K562 (cell line): ENCODE data around the gene ACKR1. TPM values are rescaled to one million over a fixed set of nuclear protein-coding genes. Genes with fewer than 3 reads are reported as not detected.

Experiments used
- ATAC-seq: fragments of 200-7000 bp; cut with Tn5 transposase; 3 replicates; pipeline ENCODE4 v1.9.1; 2020; ENCODE audit warnings: moderate library complexity
- BruUV-seq: library from RNA; stranded (reverse); fragments of 400-500 nt; replicated peaks from 2 replicates; lab custom pipeline; 2021; lab: Mats Ljungman, UMichigan
- CTCF ChIA-PET: fragments of 300-600 bp; formaldehyde crosslinking; extraction: SDS; loops from one replicate; lab custom pipeline; 2021; ENCODE audit warnings: low intra/inter-chr PET ratio; lab: Yijun Ruan, JAX
- POLR2A ChIA-PET: fragments of 300-600, 350-650 bp; sonication (Branson Sonifier 250); formaldehyde crosslinking; extraction: SDS; loops from one replicate; lab custom pipeline; 2021; ENCODE audit warnings: antibody characterized with exemption, inconsistent platforms; lab: Yijun Ruan, JAX
- DNase-seq, 4 experiments: peaks; one replicate each; pipeline versions ENCODE4 v3.0.0 to v3.0.0-alpha.2; 2011 to 2018; ENCODE audit warnings: low spot score in 3 of 4, mixed read lengths in 3 of 4; ENCODE audit errors: extremely low read depth in 1 of 4
- FAIRE-seq: peaks from 2 replicates; lab custom pipeline; 2011; peaks lifted over from hg19 to GRCh38; lab: Jason Lieb, UNC
- H2AFZ ChIP-seq: 2 replicates; pipeline ENCODE4 v1.6.0; 2011; ENCODE audit warnings: low read depth, low read length, control low read depth, inconsistent platforms
- H3K27ac ChIP-seq: fragments of 200-600 bp; 3 replicates; pipeline ENCODE4 v1.8.0; 2011; ENCODE audit warnings: low read depth, mild to moderate bottlenecking, control low read depth, inconsistent platforms, low read length, moderate library complexity, mixed read lengths; ENCODE audit errors: extremely low read depth
- H3K27me3 ChIP-seq, 2 experiments: fragments of 300-600 bp in 1 of 2; 2 replicates in 1 of 2; 3 replicates in 1 of 2; pipeline versions ENCODE4 v1.6.0 to v1.8.0; 2011; ENCODE audit warnings: inconsistent platforms in 2 of 2, low read length in 2 of 2, mild to moderate bottlenecking in 1 of 2, mixed read lengths in 1 of 2, moderate library complexity in 1 of 2; ENCODE audit not compliant: control insufficient read depth in 2 of 2, insufficient read depth in 2 of 2
- H3K36me3 ChIP-seq: fragments of 300-600 bp; 3 replicates; pipeline ENCODE4 v1.8.0; 2011; ENCODE audit warnings: mild to moderate bottlenecking, low read length, inconsistent platforms; ENCODE audit not compliant: control insufficient read depth, insufficient read depth
- H3K4me1 ChIP-seq, 2 experiments: fragments of 200-600 bp in 1 of 2; replicated peaks in 1 of 2; 2 replicates in 1 of 2; 3 replicates in 1 of 2; pipeline versions ENCODE4 v1.5.1 to v1.8.0; 2011; ENCODE audit warnings: inconsistent platforms in 2 of 2, low read length in 2 of 2, mild to moderate bottlenecking in 1 of 2, mixed read lengths in 1 of 2, moderate library complexity in 1 of 2; ENCODE audit not compliant: control insufficient read depth in 2 of 2, insufficient read depth in 2 of 2
- H3K4me2 ChIP-seq: 2 replicates; pipeline ENCODE4 v1.6.1; 2011; ENCODE audit warnings: low read length, control low read depth, inconsistent platforms, mixed read lengths; ENCODE audit not compliant: insufficient read depth
- H3K4me3 ChIP-seq: fragments of 200-600 bp; sonication (generic), shearing (Covaris generic); 2 replicates; pipeline ENCODE4 v1.5.1; 2016; ENCODE audit warnings: control low read depth, inconsistent platforms
- H3K79me2 ChIP-seq: fragments of 200-600 bp; 3 replicates; pipeline ENCODE4 v1.8.0; 2011; ENCODE audit warnings: low read length, inconsistent platforms; ENCODE audit not compliant: control insufficient read depth, insufficient read depth
- H3K9ac ChIP-seq, 2 experiments: 2 replicates each; pipeline versions ENCODE4 v1.6.0 to v1.6.1; 2011; ENCODE audit warnings: low read depth in 2 of 2, low read length in 2 of 2, control low read depth in 1 of 2, inconsistent platforms in 1 of 2, mild to moderate bottlenecking in 1 of 2, mixed read lengths in 1 of 2; ENCODE audit not compliant: insufficient read depth in 1 of 2
- H3K9me1 ChIP-seq: one replicate; pipeline ENCODE4 v1.6.0; 2011; ENCODE audit warnings: inconsistent platforms, mild to moderate bottlenecking, low read length, moderate library complexity; ENCODE audit not compliant: control insufficient read depth, insufficient read depth
- H3K9me3 ChIP-seq: replicated peaks from 2 replicates; pipeline ENCODE4 v1.5.1; 2011; ENCODE audit warnings: low read depth, low read length, inconsistent platforms; ENCODE audit not compliant: control insufficient read depth, insufficient read depth
- H4K20me1 ChIP-seq: replicated peaks from 2 replicates; pipeline ENCODE4 v1.6.1; 2011; ENCODE audit warnings: low read length, inconsistent platforms, mixed read lengths; ENCODE audit not compliant: control insufficient read depth, insufficient read depth
- CREB3L1 ChIP-seq: fragments of 450-650 bp; IDR thresholded peaks from 2 replicates; pipeline ENCODE4 v1.6.1; 2014; ENCODE audit warnings: low read depth, mild to moderate bottlenecking, moderate library complexity, borderline replicate concordance
- DEAF1 ChIP-seq: fragments of 450-650 bp; formaldehyde crosslinking; IDR thresholded peaks from 2 replicates; pipeline ENCODE4 v1.4.0; 2020; ENCODE audit warnings: mild to moderate bottlenecking, moderate library complexity
- TAF1 ChIP-seq: IDR thresholded peaks from 2 replicates; pipeline ENCODE4 v1.6.1; 2011; ENCODE audit warnings: mild to moderate bottlenecking, low read length, moderate library complexity; ENCODE audit not compliant: insufficient read depth, control insufficient read depth, severe bottlenecking; ENCODE audit errors: extremely low read depth
- ZFP36 ChIP-seq: fragments of 150-350 bp; IDR thresholded peaks from 2 replicates; pipeline ENCODE4 v1.6.1; 2018; ENCODE audit warnings: low read length, low read depth; ENCODE audit not compliant: partially characterized antibody
- WGBS: fragments of 100-300 bp; shearing (Covaris generic); methylation state at CpG from one replicate; pipeline ENCODE4 v1.1.6; 2016; ENCODE audit warnings: low coverage, mixed read lengths; ENCODE audit not compliant: insufficient coverage; ENCODE audit errors: missing lambda C conversion rate; 5-methylcytosine and 5-hydroxymethylcytosine counted together
- in situ Hi-C: fragments of 300-500 bp; cut with MboI; formaldehyde crosslinking; loops from 4 replicates; pipeline ENCODE4 v1.15.0; 2018; ENCODE audit warnings: inconsistent platforms, mixed read lengths
- intact Hi-C: fragments of 100-400 bp; cut with micrococcal nuclease; formaldehyde crosslinking; loops from 2 replicates; pipeline ENCODE4 v1.14.2; 2022
- polyA plus RNA-seq, 8 experiments: library from polyadenylated mRNA; depleted of rRNA in 4 of 8; stranded (reverse) in 5 of 8; unstranded in 3 of 8; fragments of >200 nt; fragmentation: Nextera tagmentation in 2 of 8; fragmentation: Illumina TruSeq in 1 of 8; extraction: Ambion mirVana in 2 of 8; extraction: Trizol in 1 of 8; gene quantifications; 2 replicates each; pipeline versions ENCODE4 v1.2.1 to v1.2.3, GENCODE V29; 2011 to 2014; ENCODE audit warnings: inconsistent platforms in 1 of 8, missing spikeins in 1 of 8
- total RNA-seq, 7 experiments: library from RNA; depleted of rRNA in 6 of 7; stranded (reverse); fragments of >200 nt in 6 of 7; fragmentation: Illumina TruSeq in 2 of 7; extraction: Trizol in 2 of 7; gene quantifications; 2 replicates each; pipeline versions ENCODE4 v1.2.1 to v1.2.3, GENCODE V29; 2011 to 2021; ENCODE audit warnings: low replicate concordance in 1 of 7

The ACKR1 gene
- total and polyA plus RNA-seq, 9 of the 15 experiments (the other 6 are each of a cell fraction or from before 2014, with no cell fraction given), result 0.07 to 0.64 (median 0.18) TPM

- intact Hi-C loops, result no loop called here
- Histone ChIP-seq H3K27ac (no peak overlapping the region), H3K4me1 (peaks cover 15 to 27% of the 10 kb centered on the region in 2 experiments; a peak in 4 of 5 replicates)
- in situ Hi-C loops, result loop anchor here (25.0 kb wide), 1 partner anchor 787 kb away; no protein-coding TSS in a partner anchor
- no peak for TF ChIP-seq CREB3L1
- no peak for TF ChIP-seq ZFP36
- TF ChIP-seq DEAF1, result no peak
- TF ChIP-seq TAF1, result no peak
- TF ChIP-seq, all 486 proteins: peak for 0
- FAIRE-seq (no peak), DNase-seq (no peak), ATAC-seq (no peak)
- Histone ChIP-seq H3K36me3 (no peaks in the 10 kb centered on the region), H2AFZ (no peak overlapping the region), H3K9me3 (no peaks in the 10 kb centered on the region), H4K20me1 (no peaks in the 10 kb centered on the region), H3K79me2 (no peaks in the 10 kb centered on the region), H3K9ac (no peak overlapping the region), H3K9me1 (no peaks in the 10 kb centered on the region), H3K4me3 (no peak overlapping the region), H3K27me3 (peaks cover 0 to 14% of the 10 kb centered on the region in 2 experiments; a peak in 3 of 5 replicates), H3K4me2 (no peak overlapping the region)
- ChIA-PET POLR2A (no interaction called here), CTCF (no interaction called here)
- BruUV-seq, result no TSS peak
- WGBS, result 5% methylated on average over 5 of the region's 5 CpGs
Measured at GRCh38 chr1:159199901-159200300, 4.8 kb upstream of the ACKR1 start.
